Cardiac fibroblast (primary cell): ENCODE measurements around the gene MBOAT1.
"Not testable (repeated sequence)": the region's sequence is repeated elsewhere in the genome, so short reads cannot be mapped to it uniquely, and the experiment has no call there.

Experiments used
- DNase-seq, 2 donors: peaks; one replicate each; pipeline versions ENCODE4 v3.0.0 to v3.0.0-alpha.2; 2010; ENCODE audit warnings: low read depth in 2 of 2
- H3K4me3 ChIP-seq, 2 donors: replicated peaks in 1 of 2; 1 replicate in 1 of 2; 2 replicates in 1 of 2; pipeline ENCODE4 v1.5.1; 2011; ENCODE audit warnings: low read depth in 2 of 2, low read length in 2 of 2, mild to moderate bottlenecking in 2 of 2, moderate library complexity in 1 of 2
- TF ChIP-seq, protein P1 (sequence below): IDR thresholded peaks from one replicate; pipeline ENCODE4 v1.5.1; 2011; ENCODE audit warnings: low read depth, mild to moderate bottlenecking, low read length, inconsistent platforms

Gene MBOAT1

DNA sequence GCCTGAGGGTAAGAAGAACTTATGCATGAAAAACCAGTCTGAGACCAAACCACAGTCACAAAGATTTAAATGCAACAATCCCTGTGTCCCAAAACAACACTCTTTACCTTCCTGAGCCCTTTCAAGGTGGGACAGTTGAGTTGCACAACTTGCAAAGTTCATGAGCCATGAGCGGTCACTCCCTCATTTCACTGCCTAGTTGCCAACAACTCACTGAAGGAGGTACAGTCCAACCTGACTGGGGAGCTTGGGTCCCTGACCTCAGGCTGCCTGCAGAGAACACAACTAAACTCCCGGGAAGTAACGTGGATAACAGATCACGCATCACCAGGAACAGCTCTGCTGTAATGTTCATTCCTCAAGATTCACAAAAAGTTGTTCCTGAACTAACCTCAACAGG, 69.4 kb downstream of the MBOAT1 start:
- TF ChIP-seq, protein P1, sequence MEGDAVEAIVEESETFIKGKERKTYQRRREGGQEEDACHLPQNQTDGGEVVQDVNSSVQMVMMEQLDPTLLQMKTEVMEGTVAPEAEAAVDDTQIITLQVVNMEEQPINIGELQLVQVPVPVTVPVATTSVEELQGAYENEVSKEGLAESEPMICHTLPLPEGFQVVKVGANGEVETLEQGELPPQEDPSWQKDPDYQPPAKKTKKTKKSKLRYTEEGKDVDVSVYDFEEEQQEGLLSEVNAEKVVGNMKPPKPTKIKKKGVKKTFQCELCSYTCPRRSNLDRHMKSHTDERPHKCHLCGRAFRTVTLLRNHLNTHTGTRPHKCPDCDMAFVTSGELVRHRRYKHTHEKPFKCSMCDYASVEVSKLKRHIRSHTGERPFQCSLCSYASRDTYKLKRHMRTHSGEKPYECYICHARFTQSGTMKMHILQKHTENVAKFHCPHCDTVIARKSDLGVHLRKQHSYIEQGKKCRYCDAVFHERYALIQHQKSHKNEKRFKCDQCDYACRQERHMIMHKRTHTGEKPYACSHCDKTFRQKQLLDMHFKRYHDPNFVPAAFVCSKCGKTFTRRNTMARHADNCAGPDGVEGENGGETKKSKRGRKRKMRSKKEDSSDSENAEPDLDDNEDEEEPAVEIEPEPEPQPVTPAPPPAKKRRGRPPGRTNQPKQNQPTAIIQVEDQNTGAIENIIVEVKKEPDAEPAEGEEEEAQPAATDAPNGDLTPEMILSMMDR: no peak
- DNase-seq: no peak
- H3K4me3 ChIP-seq: no peak overlapping the region

DNA sequence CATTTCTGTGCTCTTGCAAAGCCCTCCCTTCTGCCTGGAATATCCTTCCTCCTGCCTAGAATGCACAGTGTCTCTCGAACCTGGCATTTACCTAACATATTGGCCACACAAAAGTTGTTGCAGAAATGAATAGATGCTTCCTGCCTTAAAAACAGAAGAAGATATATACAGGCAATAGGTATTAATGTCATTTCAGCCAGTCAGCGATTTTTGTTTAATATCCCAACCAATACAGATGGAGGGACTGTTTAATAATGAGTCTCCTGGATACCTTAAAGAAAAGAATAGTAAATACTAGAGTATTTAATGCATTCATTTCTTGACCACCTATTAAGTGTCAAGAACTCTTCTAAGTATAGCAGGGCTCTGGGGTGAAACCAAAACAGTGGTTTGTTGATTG, 70.3 kb downstream of the MBOAT1 start:
- no peak for DNase-seq
- TF ChIP-seq, protein P1: no peak
- H3K4me3 ChIP-seq: no peak overlapping the region

DNA sequence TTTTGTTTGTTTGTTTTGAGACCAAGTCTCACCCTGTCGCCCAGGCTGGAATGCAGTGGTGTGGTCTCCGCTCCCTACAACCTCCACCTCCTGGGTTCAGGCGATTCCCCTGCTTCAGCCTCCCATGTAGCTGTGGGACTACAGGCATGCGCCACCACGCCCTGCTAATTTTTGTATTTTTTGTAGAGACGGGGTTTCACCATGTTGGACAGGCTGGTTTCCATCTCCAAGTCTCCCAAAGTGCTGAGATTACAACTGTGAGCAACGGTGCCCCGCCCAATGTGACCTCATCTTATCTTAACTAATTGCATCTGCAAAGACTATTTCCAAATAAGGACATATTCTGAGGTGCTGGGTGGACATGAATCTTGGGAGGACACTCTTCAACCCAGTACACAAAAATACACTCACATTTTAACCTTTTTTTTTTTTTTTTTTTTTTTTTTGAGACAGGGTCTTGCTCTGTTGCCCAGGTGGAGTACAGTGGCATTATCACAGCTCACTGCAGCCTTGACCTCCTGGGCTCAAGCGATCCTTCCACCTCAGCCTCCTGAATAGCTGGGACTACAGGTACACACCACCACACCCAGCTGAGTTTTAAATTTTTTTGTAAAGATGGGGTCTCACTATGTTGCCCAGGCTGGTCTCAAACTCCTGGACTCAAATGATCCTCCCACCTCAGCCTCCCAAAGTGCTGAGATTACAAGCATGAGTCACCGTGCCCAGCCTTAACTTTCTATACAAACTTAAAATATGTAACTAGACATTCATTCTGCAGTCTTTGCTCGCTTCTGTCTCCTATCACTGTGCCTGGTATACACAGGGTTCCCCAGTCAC, 72.9 kb downstream of the MBOAT1 start:
- H3K4me3 ChIP-seq, DNase-seq: not testable (repeated sequence)

DNA sequence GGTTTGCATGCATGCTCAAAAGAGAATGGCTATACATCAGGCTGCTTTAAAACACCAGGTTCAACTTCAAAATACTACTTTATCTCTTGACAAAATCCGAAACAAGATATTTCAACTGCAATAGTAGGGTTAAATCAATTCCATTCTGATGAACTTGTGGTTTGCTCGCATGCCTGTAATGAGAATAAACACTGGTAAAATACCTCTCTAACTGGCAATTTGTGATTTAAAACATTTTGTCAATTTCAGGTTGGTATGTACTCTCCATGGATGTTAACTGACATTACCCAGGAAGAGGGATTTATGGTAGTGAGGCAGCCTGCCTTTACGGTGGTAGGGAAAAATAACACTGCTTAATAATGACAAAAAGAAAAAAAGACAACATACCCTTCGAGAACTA, 74.4 kb downstream of the MBOAT1 start:
- no peak for DNase-seq
- no peak overlapping the region for H3K4me3 ChIP-seq
- TF ChIP-seq, protein P1: no peak

DNA sequence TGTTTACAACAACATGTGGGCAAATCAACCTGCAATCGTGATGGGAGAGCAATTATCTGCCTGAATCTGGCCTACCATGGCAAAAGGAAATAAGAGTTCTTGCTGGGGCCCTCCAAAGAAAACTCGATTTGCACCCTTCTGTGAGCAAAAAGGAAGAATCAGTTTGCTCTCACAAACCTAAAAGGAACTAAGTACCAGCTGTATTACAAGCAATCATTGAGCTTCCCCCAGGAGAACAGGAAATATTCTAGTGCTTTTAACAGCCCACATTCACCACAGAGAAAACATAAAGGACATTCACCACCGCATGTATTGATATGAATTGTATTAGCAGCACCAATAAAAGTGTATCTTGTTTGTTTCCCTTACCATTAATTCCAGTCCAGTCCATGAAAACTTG, 75.0 kb downstream of the MBOAT1 start:
- TF ChIP-seq, protein P1: no peak
- no peak for DNase-seq
- H3K4me3 ChIP-seq: no peak overlapping the region

DNA sequence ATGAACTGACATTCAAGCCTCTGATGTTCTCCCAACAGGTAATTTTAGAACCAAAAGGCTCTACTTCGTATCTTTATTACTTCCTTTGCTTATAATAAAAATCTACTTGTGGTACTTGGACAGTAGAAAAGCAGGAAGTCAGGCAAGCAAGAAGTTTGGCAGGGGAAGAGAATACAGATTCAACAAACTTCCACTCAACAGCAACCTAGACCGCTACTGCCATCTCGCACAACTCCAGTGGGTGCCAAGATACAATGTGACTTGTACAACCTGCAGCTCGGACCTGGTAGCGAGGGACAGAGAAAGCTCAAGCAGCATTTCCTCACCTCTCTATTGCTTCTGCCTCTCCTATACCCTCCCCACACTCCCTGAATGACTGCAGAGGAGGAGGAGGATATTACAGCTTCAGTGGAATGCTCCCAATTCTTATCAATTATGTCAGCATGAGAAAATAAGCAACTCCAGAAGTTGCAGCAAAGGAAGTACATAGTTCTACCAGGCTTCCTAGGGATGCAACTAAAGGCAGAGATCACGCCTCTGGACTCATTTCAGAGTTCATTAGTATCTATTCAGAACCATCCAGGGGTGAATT, 76.5 kb downstream of the MBOAT1 start:
- TF ChIP-seq, protein P1: no peak
- peak in 1 of 2 donors; percentile 5 for DNase-seq
- no peak overlapping the region for H3K4me3 ChIP-seq

DNA sequence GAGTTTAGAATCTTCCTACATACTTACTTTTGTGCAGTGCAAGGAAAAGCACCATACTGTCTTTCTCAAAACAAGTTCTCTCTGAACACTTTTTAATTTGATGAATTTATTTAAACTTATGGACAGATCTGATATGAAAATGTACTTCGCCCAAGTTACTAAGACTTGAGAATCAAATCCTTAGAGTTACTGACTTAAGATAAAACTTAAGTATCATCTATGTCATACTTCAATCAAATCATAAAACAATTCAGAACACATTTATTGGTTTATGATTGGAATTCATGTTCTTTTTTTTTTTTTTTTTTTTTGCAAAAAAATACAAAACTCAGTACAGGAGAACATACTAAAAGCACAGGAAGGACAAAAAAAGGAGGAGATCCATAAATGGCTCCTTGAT, 77.7 kb downstream of the MBOAT1 start:
- TF ChIP-seq, protein P1: no peak
- DNase-seq: no peak
- H3K4me3 ChIP-seq: no peak overlapping the region
